ENCODE measurements around the gene HTR3B. TPM values are rescaled to one million over a fixed set of nuclear protein-coding genes. Genes with fewer than 3 reads are reported as not detected.

The HTR3B gene, protein sequence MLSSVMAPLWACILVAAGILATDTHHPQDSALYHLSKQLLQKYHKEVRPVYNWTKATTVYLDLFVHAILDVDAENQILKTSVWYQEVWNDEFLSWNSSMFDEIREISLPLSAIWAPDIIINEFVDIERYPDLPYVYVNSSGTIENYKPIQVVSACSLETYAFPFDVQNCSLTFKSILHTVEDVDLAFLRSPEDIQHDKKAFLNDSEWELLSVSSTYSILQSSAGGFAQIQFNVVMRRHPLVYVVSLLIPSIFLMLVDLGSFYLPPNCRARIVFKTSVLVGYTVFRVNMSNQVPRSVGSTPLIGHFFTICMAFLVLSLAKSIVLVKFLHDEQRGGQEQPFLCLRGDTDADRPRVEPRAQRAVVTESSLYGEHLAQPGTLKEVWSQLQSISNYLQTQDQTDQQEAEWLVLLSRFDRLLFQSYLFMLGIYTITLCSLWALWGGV
- not detected in 2 replicates for total RNA-seq (2013; cell fraction: nucleolus; rRNA removed)
- total RNA-seq (2014; rRNA removed) (not detected in 2 replicates), total RNA-seq (2014; rRNA removed; fragmentation: Illumina TruSeq; extraction: Trizol) (not detected in 2 replicates), total RNA-seq (2021) (not detected in 2 replicates), polyA plus RNA-seq (2011; rRNA removed) (not detected in 2 replicates), polyA plus RNA-seq (2014; fragmentation: Illumina TruSeq; extraction: Trizol) (not detected in 2 replicates), polyA plus RNA-seq (2014; fragmentation: Nextera tagmentation; extraction: Ambion mirVana) (not detected), polyA plus RNA-seq (2014; rRNA removed) (not detected in 2 replicates), polyA plus RNA-seq (2016; fragmentation: Nextera tagmentation; extraction: Ambion mirVana) (not detected), polyA minus RNA-seq (2011; rRNA and poly(A)+ RNA removed) (not detected in 2 replicates), Bru-seq, nascent RNA (percentile 2 among the genes with signal in this experiment), BruChase-seq, experiment 1, labeled RNA remaining after a 6-hour chase (not detected), BruChase-seq, experiment 2, labeled RNA remaining after a 2-hour chase (percentile 4 among the genes with signal in this experiment)
- polyA plus RNA-seq (2011; ENCODE audit: low read depth): not detected
- not detected in 2 replicates for polyA plus RNA-seq (2011; cell fraction: cytosol; rRNA removed)
- not detected in 2 replicates for polyA plus RNA-seq (2011; cell fraction: nucleus; rRNA removed)
- not detected in 2 replicates for polyA plus RNA-seq (2012)
- polyA minus RNA-seq (2011; cell fraction: cytosol; rRNA and poly(A)+ RNA removed): not detected in 2 replicates
- not detected in 2 replicates for polyA minus RNA-seq (2011; cell fraction: nucleus; rRNA and poly(A)+ RNA removed)
- long read RNA-seq, experiment 1: 0 reads
- long read RNA-seq, experiment 2: 0 reads

GRCh38 chr11:113904379-113905101 is at the start of gene HTR3B:
Gene HTR3B (plus strand): TSS chr11:113904796. CDS start chr11:113904934, 138 bp downstream.
- no peak for TF ChIP-seq ZBED1 (IDR thresholded peaks at IDR 0.05; ENCODE audit: borderline replicate concordance)
- TF ChIP-seq LARP7 (IDR thresholded peaks at IDR 0.05): no peak
- TF ChIP-seq CREB1 (IDR thresholded peaks at IDR 0.05; ENCODE audit: low read depth): no peak
- TF ChIP-seq, protein P1, sequence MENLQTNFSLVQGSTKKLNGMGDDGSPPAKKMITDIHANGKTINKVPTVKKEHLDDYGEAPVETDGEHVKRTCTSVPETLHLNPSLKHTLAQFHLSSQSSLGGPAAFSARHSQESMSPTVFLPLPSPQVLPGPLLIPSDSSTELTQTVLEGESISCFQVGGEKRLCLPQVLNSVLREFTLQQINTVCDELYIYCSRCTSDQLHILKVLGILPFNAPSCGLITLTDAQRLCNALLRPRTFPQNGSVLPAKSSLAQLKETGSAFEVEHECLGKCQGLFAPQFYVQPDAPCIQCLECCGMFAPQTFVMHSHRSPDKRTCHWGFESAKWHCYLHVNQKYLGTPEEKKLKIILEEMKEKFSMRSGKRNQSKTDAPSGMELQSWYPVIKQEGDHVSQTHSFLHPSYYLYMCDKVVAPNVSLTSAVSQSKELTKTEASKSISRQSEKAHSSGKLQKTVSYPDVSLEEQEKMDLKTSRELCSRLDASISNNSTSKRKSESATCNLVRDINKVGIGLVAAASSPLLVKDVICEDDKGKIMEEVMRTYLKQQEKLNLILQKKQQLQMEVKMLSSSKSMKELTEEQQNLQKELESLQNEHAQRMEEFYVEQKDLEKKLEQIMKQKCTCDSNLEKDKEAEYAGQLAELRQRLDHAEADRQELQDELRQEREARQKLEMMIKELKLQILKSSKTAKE (IDR thresholded peaks at IDR 0.05; ENCODE audit: low read depth, poor library complexity, severe bottlenecking): no peak
- TF ChIP-seq TCF12 (IDR thresholded peaks at IDR 0.05; ENCODE audit: low read depth, low read length): no peak
- TF ChIP-seq FOS (IDR thresholded peaks at IDR 0.05; ENCODE audit: borderline replicate concordance, extremely low read depth, insufficient read length): no peak
- TF ChIP-seq, protein P2, sequence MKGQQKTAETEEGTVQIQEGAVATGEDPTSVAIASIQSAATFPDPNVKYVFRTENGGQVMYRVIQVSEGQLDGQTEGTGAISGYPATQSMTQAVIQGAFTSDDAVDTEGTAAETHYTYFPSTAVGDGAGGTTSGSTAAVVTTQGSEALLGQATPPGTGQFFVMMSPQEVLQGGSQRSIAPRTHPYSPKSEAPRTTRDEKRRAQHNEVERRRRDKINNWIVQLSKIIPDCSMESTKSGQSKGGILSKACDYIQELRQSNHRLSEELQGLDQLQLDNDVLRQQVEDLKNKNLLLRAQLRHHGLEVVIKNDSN (IDR thresholded peaks at IDR 0.05; ENCODE audit: borderline replicate concordance, extremely low read length, insufficient read depth, low read depth, low read length): no peak
- TF ChIP-seq RBBP5 (conservative IDR thresholded peaks at IDR 0.05): no peak
- TF ChIP-seq GATAD2B (conservative IDR thresholded peaks at IDR 0.05; ENCODE audit: low read depth): no peak
- no peak for TF ChIP-seq FOXM1 (IDR thresholded peaks at IDR 0.05; ENCODE audit: low read depth, low read length)
- Histone ChIP-seq H3K4me3 (no peak within 1 kb of the TSS), H3K27ac (ENCODE audit: control insufficient read depth, insufficient read depth) (no peak within 1 kb of the TSS), H3K4me2 (ENCODE audit: control insufficient read depth, insufficient read depth) (no peak within 1 kb of the TSS), H4K20me1 (ENCODE audit: control insufficient read depth, insufficient read depth) (no peaks in the 10 kb centered on the region), H3K9me3 (replicated peaks; ENCODE audit: control insufficient read depth, insufficient read depth, low read length) (no peaks in the 10 kb centered on the region), H3K9ac (ENCODE audit: control insufficient read depth, insufficient read depth, low read length) (no peak within 1 kb of the TSS), H3K36me3 (ENCODE audit: control insufficient read depth in 2 of 2, insufficient read depth in 2 of 2, low read length in 1 of 2) (no peaks in the 10 kb centered on the region), H3K79me2 (ENCODE audit: control insufficient read depth, insufficient read depth, low read length) (no peaks in the 10 kb centered on the region), H3K27me3 (replicated peaks in 1 of 2; ENCODE audit: control insufficient read depth in 2 of 2, insufficient read depth in 2 of 2, low read length in 1 of 2) (peaks cover 0 to 7% of the 10 kb centered on the region in 2 experiments; a peak in 2 of 4 replicates), H2AFZ (ENCODE audit: control insufficient read depth, low read depth, low read length) (no peak within 1 kb of the TSS), H3K4me1 (ENCODE audit: control insufficient read depth, insufficient read depth, low read length) (no peaks in the 10 kb centered on the region)
- in situ Hi-C loops (cut with MboI) (no loop called here), intact Hi-C loops (cut with micrococcal nuclease; ENCODE audit: unreplicated experiment) (no loop called here)
- BruUV-seq (replicated peaks): no TSS peak
- ATAC-seq: no peak
- no peak for FAIRE-seq
- CTCF ChIA-PET: interaction anchor here (4.5 kb wide), 1 partner anchor 9 kb away, joined by 25 read pairs; no protein-coding TSS in a partner anchor
- SMC1A ChIA-PET (ENCODE audit: uncharacterized antibody, unreplicated experiment): interaction anchor here (0.8 to 1.7 kb wide), 2 partner anchors 9 kb away, joined by 3 to 5 read pairs; no protein-coding TSS in a partner anchor
- RAD21 ChIA-PET (ENCODE audit: unreplicated experiment): interaction anchor here (1.3 kb wide), 1 partner anchor 8 kb away, joined by 3 read pairs; no protein-coding TSS in a partner anchor
- WGBS (ENCODE audit: insufficient coverage, insufficient replicate concordance, low lambda C conversion rate, missing lambda C conversion rate): 30% methylated on average over 6 of the region's 6 CpGs
- DNase-seq (ENCODE audit: low read depth, low spot score): no peak
- POLR2A ChIA-PET: no interaction called here

All from GM12878 (cell line).